Gastroesophageal sphincter (tissue), 4 donors: ENCODE results near the gene GBE1. TPM values are rescaled to one million over a fixed set of nuclear protein-coding genes. Genes with fewer than 3 reads are reported as not detected.

Experiments
- ATAC-seq: fragments of 150-250 bp; one replicate; pipeline ENCODE4 v1.9.1; 2016; ENCODE audit warnings: mild to moderate bottlenecking, moderate library complexity
- H3K27ac ChIP-seq, 4 donors: fragments of 200-600 bp; sonication (generic) in 3 of 4; 1 replicate in 3 of 4; 2 replicates in 1 of 4; pipeline ENCODE4 v1.5.1; 2016 to 2019
- H3K27me3 ChIP-seq: fragments of 200-600 bp; sonication (generic); one replicate; pipeline ENCODE4 v1.5.1; 2019
- H3K36me3 ChIP-seq, 2 donors: fragments of 200-600 bp; sonication (generic); one replicate each; pipeline ENCODE4 v1.5.1; 2019; ENCODE audit warnings: control low read depth in 1 of 2
- H3K4me1 ChIP-seq, 3 donors: fragments of 200-600 bp; sonication (generic); 1 replicate in 2 of 3; 2 replicates in 1 of 3; pipeline ENCODE4 v1.5.1; 2016 to 2019; ENCODE audit warnings: control low read depth in 2 of 3
- H3K4me3 ChIP-seq, 2 donors: fragments of 200-600 bp; sonication (generic); one replicate each; pipeline ENCODE4 v1.5.1; 2019; ENCODE audit warnings: mild to moderate bottlenecking in 1 of 2, moderate library complexity in 1 of 2
- H3K9me3 ChIP-seq, 3 donors: fragments of 200-600 bp; sonication (generic); one replicate each; pipeline ENCODE4 v1.5.1; 2017 to 2019; ENCODE audit warnings: control low read depth in 2 of 3
- CTCF ChIP-seq, 4 experiments: fragments of 200-600 bp in 2 of 4; fragments of 450-650 bp in 2 of 4; sonication (generic) in 1 of 4; IDR thresholded peaks; one replicate each; pipeline ENCODE4 v1.5.1; 2017 to 2019; ENCODE audit warnings: antibody characterized with exemption in 4 of 4, mild to moderate bottlenecking in 2 of 4, moderate library complexity in 2 of 4
- EP300 ChIP-seq: sonication (generic); formaldehyde crosslinking; IDR thresholded peaks from one replicate; pipeline ENCODE4 v1.6.1; 2017; ENCODE audit warnings: antibody characterized with exemption, mild to moderate bottlenecking
- POLR2A ChIP-seq, 2 donors: fragments of 450-650 bp; IDR thresholded peaks; one replicate each; pipeline ENCODE4 v1.6.1; 2017; ENCODE audit warnings: antibody characterized with exemption in 2 of 2, mild to moderate bottlenecking in 2 of 2, moderate library complexity in 1 of 2
- POLR2AphosphoS5 ChIP-seq: sonication (generic); formaldehyde crosslinking; IDR thresholded peaks from one replicate; pipeline ENCODE4 v1.6.1; 2017; ENCODE audit warnings: antibody characterized with exemption
- WGBS, 2 donors: methylation state at CpG; one replicate each; pipeline ENCODE4 v1.1.5; 2018; ENCODE audit warnings: low coverage in 1 of 2; 5-methylcytosine and 5-hydroxymethylcytosine counted together
- total RNA-seq, 4 donors: library from RNA; depleted of rRNA; stranded (reverse); fragments of >200 nt; gene quantifications; one replicate each; pipeline ENCODE4 v1.1.0, GENCODE V29; 2016

The GBE1 gene
- total RNA-seq, 4 donors from 2014 or later = 23.3 to 59.4 (median 27.2) TPM

- no peak for TF ChIP-seq CTCF (IDR thresholded peaks at IDR 0.05)
- TF ChIP-seq POLR2A (IDR thresholded peaks at IDR 0.05) = no peak
- no peak for TF ChIP-seq POLR2AphosphoS5
- Histone ChIP-seq H3K4me3 (no peak overlapping the region), H3K36me3 (no peaks in the 10 kb centered on the region), H3K4me1 (no peaks in the 10 kb centered on the region), H3K9me3 (no peaks in the 10 kb centered on the region), H3K27me3 (no peaks in the 10 kb centered on the region), H3K27ac (no peak overlapping the region)
- ATAC-seq = no peak
Observed at GRCh38 chr3:81789691-81790090, 28.2 kb upstream of the GBE1 start.

GRCh38 chr3:81788610-81789009 is 27.2 kb upstream of the GBE1 start:
- TF ChIP-seq EP300 (no peak), CTCF (IDR thresholded peaks at IDR 0.05) (no peak), POLR2AphosphoS5 (no peak), POLR2A (IDR thresholded peaks at IDR 0.05) (no peak)
- no peak for ATAC-seq
- Histone ChIP-seq H3K9me3 (no peaks in the 10 kb centered on the region), H3K36me3 (no peaks in the 10 kb centered on the region), H3K4me1 (no peaks in the 10 kb centered on the region), H3K27ac (no peak overlapping the region), H3K4me3 (no peak overlapping the region), H3K27me3 (no peaks in the 10 kb centered on the region)
- WGBS, 2 donors = 15 to 52% methylated on average over 2 of the region's 2 CpGs

- H3K36me3 ChIP-seq = no peaks in the 10 kb centered on the region
- H3K27me3 ChIP-seq = no peaks in the 10 kb centered on the region
- H3K27ac ChIP-seq = no peak overlapping the region
- WGBS, 2 donors = 67 to 100% methylated on average over 1 to 2 of the region's 2 CpGs
- H3K4me1 ChIP-seq = no peaks in the 10 kb centered on the region
- H3K9me3 ChIP-seq = no peaks in the 10 kb centered on the region
- H3K4me3 ChIP-seq = no peak overlapping the region
- ATAC-seq = no peak
- TF ChIP-seq POLR2AphosphoS5 (no peak), POLR2A (IDR thresholded peaks at IDR 0.05) (no peak), CTCF (IDR thresholded peaks at IDR 0.05) (no peak), EP300 (no peak)
Observed at GRCh38 chr3:81788044-81788443, 26.6 kb upstream of the GBE1 start.

- no peak for ATAC-seq
- Histone ChIP-seq H3K27me3 (no peaks in the 10 kb centered on the region), H3K4me1 (no peaks in the 10 kb centered on the region), H3K9me3 (no peaks in the 10 kb centered on the region), H3K4me3 (no peak overlapping the region), H3K27ac (no peak overlapping the region), H3K36me3 (no peaks in the 10 kb centered on the region)
- TF ChIP-seq POLR2A (IDR thresholded peaks at IDR 0.05) (no peak), EP300 (no peak), CTCF (IDR thresholded peaks at IDR 0.05) (no peak), POLR2AphosphoS5 (no peak)
- 24 to 28% methylated on average over 2 to 3 of the region's 3 CpGs for WGBS, 2 donors
Observed at GRCh38 chr3:81782585-81782984, 21.1 kb upstream of the GBE1 start.

GRCh38 chr3:81778678-81779182 is 17.3 kb upstream of the GBE1 start:
- no peaks in the 10 kb centered on the region for H3K9me3 ChIP-seq
- no peaks in the 10 kb centered on the region for H3K27me3 ChIP-seq
- no peaks in the 10 kb centered on the region for H3K4me1 ChIP-seq
- no peak overlapping the region for H3K4me3 ChIP-seq
- TF ChIP-seq EP300 = no peak
- TF ChIP-seq CTCF (IDR thresholded peaks at IDR 0.05) = no peak
- TF ChIP-seq POLR2AphosphoS5 = no peak
- no peak overlapping the region for H3K27ac ChIP-seq
- no peak for ATAC-seq
- WGBS, 2 donors = 41 to 44% methylated on average over 4 of the region's 4 CpGs
- no peaks in the 10 kb centered on the region for H3K36me3 ChIP-seq
